Activated B cell treated with CpG ODN at 0.5 μM for 24 hours (primary cell): ENCODE results near the gene PEX3. TPM values are rescaled to one million over a fixed set of nuclear protein-coding genes. Genes with fewer than 3 reads are reported as not detected.

Experiments
- ATAC-seq: fragments of 200-7000 bp; cut with Tn5 transposase; one replicate; pipeline ENCODE4 v1.10.0; 2021; ENCODE audit warnings: low read depth, mild to moderate bottlenecking, moderate library complexity
- CTCF ChIA-PET: fragments of 350-600 bp; sonication (Branson Sonifier 250); formaldehyde crosslinking; loops from one replicate; lab custom pipeline; 2021; ENCODE audit warnings: antibody characterized with exemption; lab: Charles Lee
- POLR2A ChIA-PET: fragments of 350-600 bp; sonication (Branson Sonifier 250); formaldehyde crosslinking; loops from one replicate; lab custom pipeline; 2021; ENCODE audit warnings: antibody characterized with exemption; lab: Charles Lee
- DNase-seq: peaks from one replicate; pipeline ENCODE4 v3.0.0; 2022
- H3K27ac Mint-ChIP-seq: one replicate; pipeline ENCODE4 v1.8.0; 2020; ENCODE audit warnings: mixed read lengths
- H3K27me3 Mint-ChIP-seq: one replicate; pipeline ENCODE4 v1.8.0; 2021; ENCODE audit warnings: mixed read lengths
- H3K36me3 Mint-ChIP-seq: one replicate; pipeline ENCODE4 v1.8.0; 2021; ENCODE audit warnings: low read depth, mixed read lengths
- H3K4me1 Mint-ChIP-seq: one replicate; pipeline ENCODE4 v1.8.0; 2021; ENCODE audit warnings: mixed read lengths
- H3K4me3 Mint-ChIP-seq: one replicate; pipeline ENCODE4 v1.8.0; 2020; ENCODE audit warnings: mild to moderate bottlenecking, mixed read lengths
- H3K9me3 Mint-ChIP-seq: one replicate; pipeline ENCODE4 v1.8.0; 2020; ENCODE audit warnings: mixed read lengths
- intact Hi-C: fragments of 100-400 bp; cut with micrococcal nuclease; formaldehyde crosslinking; loops from one replicate; pipeline ENCODE4 v1.15.1; 2024
- total RNA-seq: library from RNA; stranded (reverse); gene quantifications from 2 replicates; pipeline ENCODE4 v1.2.3, GENCODE V29; 2022
- TF ChIP-seq, protein P1 (sequence below): fragments of 200-600 bp; IDR thresholded peaks from one replicate; pipeline ENCODE4 v1.8.0; 2022; ENCODE audit warnings: antibody characterized with exemption, mild to moderate bottlenecking

PEX3 gene
- total RNA-seq, 1 donor from 2014 or later = 26.5 TPM

DNA sequence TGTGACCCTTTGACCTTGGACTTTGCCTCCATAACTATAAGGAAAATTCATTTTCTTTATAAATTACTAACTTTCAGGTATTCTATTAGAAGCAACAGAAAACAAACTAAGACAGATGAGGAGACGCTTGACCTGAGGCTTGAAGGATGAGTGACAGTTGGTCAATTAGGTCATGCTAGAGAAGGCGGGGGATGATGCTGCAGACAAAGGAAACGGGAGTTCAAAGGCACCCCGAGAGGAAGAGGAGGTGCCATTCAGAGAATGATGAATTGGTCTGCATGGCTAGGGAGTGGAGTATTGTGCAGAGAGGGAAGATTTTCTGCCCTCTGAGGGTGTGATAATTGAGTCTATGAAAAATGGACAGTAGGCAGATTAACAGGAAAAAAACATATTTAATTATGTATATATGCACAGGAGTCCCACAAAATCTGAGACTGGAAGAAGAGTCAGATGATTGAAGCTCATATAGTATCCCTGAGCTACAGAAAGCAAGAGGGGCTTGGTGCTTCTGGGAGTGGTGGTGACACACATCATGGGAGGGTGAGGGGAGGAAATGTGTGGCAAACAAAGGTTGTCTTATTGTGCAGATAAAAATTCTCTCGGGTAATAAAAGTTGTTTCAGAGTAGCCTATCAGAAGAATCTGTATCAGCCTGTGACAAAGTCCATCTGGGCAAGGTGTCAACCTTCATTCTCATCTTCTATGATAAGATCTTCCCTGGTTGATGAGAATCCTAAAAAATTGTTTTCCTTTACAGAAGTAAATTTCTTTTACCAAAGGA is 81.3 kb downstream of the PEX3 start:
- ATAC-seq (no peak), DNase-seq (no peak)
- H3K4me3 Mint-ChIP-seq = no peak overlapping the region
- no peaks in the 10 kb centered on the region for H3K9me3 Mint-ChIP-seq
- H3K36me3 Mint-ChIP-seq = no peaks in the 10 kb centered on the region
- TF ChIP-seq, protein P1, sequence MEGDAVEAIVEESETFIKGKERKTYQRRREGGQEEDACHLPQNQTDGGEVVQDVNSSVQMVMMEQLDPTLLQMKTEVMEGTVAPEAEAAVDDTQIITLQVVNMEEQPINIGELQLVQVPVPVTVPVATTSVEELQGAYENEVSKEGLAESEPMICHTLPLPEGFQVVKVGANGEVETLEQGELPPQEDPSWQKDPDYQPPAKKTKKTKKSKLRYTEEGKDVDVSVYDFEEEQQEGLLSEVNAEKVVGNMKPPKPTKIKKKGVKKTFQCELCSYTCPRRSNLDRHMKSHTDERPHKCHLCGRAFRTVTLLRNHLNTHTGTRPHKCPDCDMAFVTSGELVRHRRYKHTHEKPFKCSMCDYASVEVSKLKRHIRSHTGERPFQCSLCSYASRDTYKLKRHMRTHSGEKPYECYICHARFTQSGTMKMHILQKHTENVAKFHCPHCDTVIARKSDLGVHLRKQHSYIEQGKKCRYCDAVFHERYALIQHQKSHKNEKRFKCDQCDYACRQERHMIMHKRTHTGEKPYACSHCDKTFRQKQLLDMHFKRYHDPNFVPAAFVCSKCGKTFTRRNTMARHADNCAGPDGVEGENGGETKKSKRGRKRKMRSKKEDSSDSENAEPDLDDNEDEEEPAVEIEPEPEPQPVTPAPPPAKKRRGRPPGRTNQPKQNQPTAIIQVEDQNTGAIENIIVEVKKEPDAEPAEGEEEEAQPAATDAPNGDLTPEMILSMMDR = no peak
- peaks cover 27% of the 10 kb centered on the region for H3K4me1 Mint-ChIP-seq
- intact Hi-C loops = no loop called here
- H3K27ac Mint-ChIP-seq = no peak overlapping the region
- no peaks in the 10 kb centered on the region for H3K27me3 Mint-ChIP-seq
- POLR2A ChIA-PET = interaction anchor here (1.7 kb wide), 1 partner anchor 20 kb away, joined by 3 read pairs; the partner anchor contains the start of gene FUCA2
- CTCF ChIA-PET = no interaction called here

DNA sequence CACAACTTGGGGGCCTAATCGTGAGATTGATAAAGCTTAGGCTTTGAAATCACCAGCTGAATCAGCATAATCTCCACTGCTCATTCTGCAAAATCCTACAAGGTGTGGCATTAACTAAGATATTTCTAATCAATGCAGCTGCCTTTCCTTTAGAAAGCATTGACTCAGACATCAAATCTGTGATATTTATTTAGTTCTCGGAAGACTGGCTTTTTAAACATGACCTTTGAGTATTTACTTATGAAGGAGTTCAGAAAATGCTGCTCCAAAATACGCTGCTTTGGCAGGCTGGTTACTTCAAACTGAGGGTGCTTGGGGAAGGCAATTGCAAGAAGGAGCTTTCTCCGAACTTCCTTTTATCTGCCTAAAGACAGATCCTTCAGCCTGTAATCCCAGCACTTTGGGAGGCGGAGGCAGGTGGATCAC is 84.6 kb downstream of the PEX3 start:
- peaks cover 32% of the 10 kb centered on the region for H3K4me1 Mint-ChIP-seq
- ChIA-PET POLR2A (interaction anchor here (1.4 to 1.5 kb wide), 2 partner anchors 24 to 85 kb away, joined by 3 to 4 read pairs; partner anchors contain the start of genes ADAT2, FUCA2 and PEX3), CTCF (interaction anchor here (0.6 to 1.5 kb wide), 4 partner anchors 23 to 40 kb away, joined by 3 to 4 read pairs (median 4); partner anchors contain the start of gene FUCA2)
- H3K36me3 Mint-ChIP-seq = no peaks in the 10 kb centered on the region
- ATAC-seq (no peak), DNase-seq (no peak)
- intact Hi-C loops = no loop called here
- peak overlapping the region; percentile 81 for H3K27ac Mint-ChIP-seq
- TF ChIP-seq, protein P1 = no peak
- H3K4me3 Mint-ChIP-seq = peak overlapping the region; percentile 52
- no peaks in the 10 kb centered on the region for H3K27me3 Mint-ChIP-seq
- H3K9me3 Mint-ChIP-seq = no peaks in the 10 kb centered on the region

DNA sequence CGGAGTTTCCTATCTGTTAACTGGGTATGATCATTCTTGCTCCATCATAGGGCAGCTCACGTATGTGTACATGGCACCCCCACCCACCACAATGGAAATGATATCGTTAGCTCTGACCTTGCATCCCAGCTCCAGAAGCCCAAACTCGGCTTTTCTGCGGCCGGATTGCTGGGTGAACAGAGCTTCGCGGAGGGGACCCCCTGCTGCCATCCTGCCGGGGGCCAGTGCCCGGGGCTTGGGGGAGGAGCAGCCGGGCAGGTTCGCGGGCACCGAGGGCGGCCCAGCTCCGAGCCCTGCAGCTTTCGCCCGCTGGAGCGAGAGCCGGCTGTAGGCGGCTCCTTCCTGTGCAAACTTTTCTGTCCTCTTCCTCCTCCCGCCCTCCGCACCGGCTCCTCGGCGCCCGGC is 85.9 kb downstream of the PEX3 start:
- TF ChIP-seq, protein P1 = no peak
- Mint-ChIP-seq H3K36me3 (no peaks in the 10 kb centered on the region), H3K27me3 (no peaks in the 10 kb centered on the region), H3K4me1 (peaks cover 32% of the 10 kb centered on the region), H3K9me3 (no peaks in the 10 kb centered on the region), H3K27ac (peak overlapping the region; percentile 65), H3K4me3 (peak overlapping the region; percentile 79)
- CTCF ChIA-PET = interaction anchor here (0.9 kb wide), 2 partner anchors 23 to 40 kb away, joined by 3 to 4 read pairs; no protein-coding TSS in a partner anchor
- ATAC-seq (peak; percentile 63), DNase-seq (peak; percentile 46)
- intact Hi-C loops = loop anchor here (1.0 to 2.0 kb wide), 4 partner anchors 8 to 58 kb away; partner anchors contain the start of gene FUCA2
- POLR2A ChIA-PET = interaction anchor here (0.6 to 1.4 kb wide), 8 partner anchors 23 to 558 kb away, joined by 3 to 4 read pairs (median 3); partner anchors contain the start of genes FUCA2 and SF3B5

DNA sequence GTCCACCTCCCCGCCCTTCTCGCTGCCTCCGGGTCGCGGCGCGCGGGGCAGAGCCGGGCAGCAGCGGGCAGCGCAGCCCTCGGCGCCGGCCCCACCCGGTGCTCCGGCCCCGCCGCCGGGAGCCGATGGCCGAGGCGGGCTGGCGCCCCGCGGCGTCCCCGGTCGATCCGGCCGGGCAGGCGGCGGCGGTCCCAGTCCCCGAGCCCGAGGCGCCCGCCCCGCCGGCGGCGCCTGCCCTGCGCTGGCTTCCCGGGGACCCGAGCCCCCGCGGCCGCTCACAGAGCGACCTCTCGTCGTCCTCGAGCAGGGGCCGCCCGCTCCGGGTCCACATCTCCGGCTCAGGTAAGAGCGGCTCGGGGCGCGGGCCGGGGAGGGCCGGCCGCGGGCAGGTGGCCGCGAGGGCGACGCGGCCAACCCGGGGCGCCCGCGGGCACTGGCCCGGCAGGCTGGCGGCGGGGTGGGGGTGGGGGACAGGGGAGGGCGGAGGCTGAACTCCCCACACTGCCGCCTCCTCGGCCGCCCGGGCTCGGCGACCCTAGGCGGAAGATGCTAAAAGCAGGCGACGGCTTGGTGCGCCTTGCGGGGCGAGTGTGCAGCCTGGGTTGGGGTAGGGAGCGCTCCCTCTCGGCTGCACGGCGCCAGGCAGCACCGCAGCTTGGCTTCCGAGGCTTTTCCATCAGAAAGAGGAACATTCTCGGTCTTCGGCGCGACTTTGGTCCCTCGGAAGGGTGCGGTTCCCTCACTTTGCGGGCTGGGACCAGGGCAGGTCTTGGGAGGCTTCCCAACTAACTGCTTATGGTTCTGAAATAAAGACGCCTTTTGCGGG is 86.5 kb downstream of the PEX3 start:
- DNase-seq (peak; percentile 51), ATAC-seq (peak; percentile 67)
- intact Hi-C loops = loop anchor here (1.0 to 2.0 kb wide), 6 partner anchors 9 to 87 kb away; partner anchors contain the start of genes ADAT2, FUCA2 and PEX3
- Mint-ChIP-seq H3K4me3 (peak overlapping the region; percentile 81), H3K27ac (no peak overlapping the region), H3K36me3 (no peaks in the 10 kb centered on the region), H3K9me3 (no peaks in the 10 kb centered on the region), H3K27me3 (no peaks in the 10 kb centered on the region), H3K4me1 (peaks cover 32% of the 10 kb centered on the region)
- POLR2A ChIA-PET = interaction anchor here (1.0 to 1.7 kb wide), 2 partner anchors 24 to 26 kb away, joined by 4 read pairs; partner anchors contain the start of gene FUCA2
- TF ChIP-seq, protein P1 = no peak
- CTCF ChIA-PET = interaction anchor here (0.9 to 1.0 kb wide), 2 partner anchors 32 to 39 kb away, joined by 3 to 4 read pairs; no protein-coding TSS in a partner anchor
